GM06990 (cell line): ENCODE measurements around the gene DNM2.

Experiments used
- DNase-seq: peaks from one replicate; pipeline ENCODE4 v3.0.0-alpha.2; 2011; ENCODE audit not compliant: insufficient read length; ENCODE audit errors: extremely low read depth
- H3K27me3 ChIP-seq: replicated peaks from 2 replicates; pipeline ENCODE4 v1.6.0; 2011; ENCODE audit warnings: low read length; ENCODE audit not compliant: control insufficient read depth, insufficient read depth
- H3K36me3 ChIP-seq: 2 replicates; pipeline ENCODE4 v1.5.1; 2011; ENCODE audit warnings: low read length; ENCODE audit not compliant: control insufficient read depth, insufficient read depth
- H3K4me3 ChIP-seq: replicated peaks from 2 replicates; pipeline ENCODE4 v1.5.1; 2011; ENCODE audit warnings: low read depth, mild to moderate bottlenecking, control low read depth, low read length
- CTCF ChIP-seq: IDR thresholded peaks from 2 replicates; pipeline ENCODE4 v1.5.1; 2011; ENCODE audit warnings: low read length, control low read depth, mild to moderate bottlenecking, inconsistent platforms; ENCODE audit not compliant: insufficient read depth, poor library complexity, severe bottlenecking

Gene DNM2

GRCh38 chr19:10706990-10707389 is 10.9 kb upstream of the DNM2 start:
- no peak for DNase-seq
- TF ChIP-seq CTCF = no peak
- H3K36me3 ChIP-seq = peaks cover 7% of the 10 kb centered on the region
- no peak overlapping the region for H3K4me3 ChIP-seq
- H3K27me3 ChIP-seq = no peaks in the 10 kb centered on the region

GRCh38 chr19:10707440-10707839 is 10.4 kb upstream of the DNM2 start:
- no peaks in the 10 kb centered on the region for H3K27me3 ChIP-seq
- peaks cover 7% of the 10 kb centered on the region for H3K36me3 ChIP-seq
- DNase-seq = no peak
- TF ChIP-seq CTCF = no peak
- no peak overlapping the region for H3K4me3 ChIP-seq

GRCh38 chr19:10708291-10708690 is 9.6 kb upstream of the DNM2 start:
- no peak for TF ChIP-seq CTCF
- Histone ChIP-seq H3K36me3 (peaks cover 9% of the 10 kb centered on the region), H3K4me3 (no peak overlapping the region), H3K27me3 (no peaks in the 10 kb centered on the region)
- no peak for DNase-seq

GRCh38 chr19:10712045-10712444 is 5.8 kb upstream of the DNM2 start:
- no peaks in the 10 kb centered on the region for H3K27me3 ChIP-seq
- DNase-seq = no peak
- TF ChIP-seq CTCF = no peak

GRCh38 chr19:10712754-10713153 is 5.1 kb upstream of the DNM2 start:
- H3K36me3 ChIP-seq = peaks cover 4% of the 10 kb centered on the region
- DNase-seq = no peak
- H3K27me3 ChIP-seq = no peaks in the 10 kb centered on the region
- no peak for TF ChIP-seq CTCF
- H3K4me3 ChIP-seq = no peak overlapping the region

More at GRCh38 chr19:10712045-10712444, 5.8 kb upstream of the DNM2 start:
- Histone ChIP-seq H3K36me3 (peaks cover 8% of the 10 kb centered on the region), H3K4me3 (no peak overlapping the region)

GRCh38 chr19:10713317-10713716 is 4.6 kb upstream of the DNM2 start:
- H3K4me3 ChIP-seq = no peak overlapping the region
- DNase-seq = no peak
- no peaks in the 10 kb centered on the region for H3K27me3 ChIP-seq
- H3K36me3 ChIP-seq = peaks cover 4% of the 10 kb centered on the region
- TF ChIP-seq CTCF = no peak
